GM12892 (cell line): ENCODE results near the gene HNRNPR.

Source experiments
- POLR2A ChIP-seq: IDR thresholded peaks from 2 replicates; pipeline ENCODE4 v1.6.1; 2011; ENCODE audit warnings: low read depth, low read length, control low read depth
- POLR2AphosphoS5 ChIP-seq: IDR thresholded peaks from 2 replicates; pipeline ENCODE4 v1.6.1; 2011; ENCODE audit warnings: low read depth, low read length, control low read depth
- TAF1 ChIP-seq: IDR thresholded peaks from 2 replicates; pipeline ENCODE4 v1.6.1; 2011; ENCODE audit warnings: low read depth, mild to moderate bottlenecking, control low read depth, low read length, borderline replicate concordance

GRCh38 chr1:23331713-23332112 lies 12.4 kb downstream of the HNRNPR start:
- TF ChIP-seq POLR2A, result no peak
- no peak for TF ChIP-seq POLR2AphosphoS5
- no peak for TF ChIP-seq TAF1
